Glutamatergic neuron (in vitro differentiated cells): ENCODE data around the gene COG2. TPM values are rescaled to one million over a fixed set of nuclear protein-coding genes. Genes with fewer than 3 reads are reported as not detected.
A peak's percentile ranks its signal among the peaks of the same experiment; 100 is the strongest.

Source experiments
- DNase-seq: peaks from one replicate; pipeline ENCODE4 v3.0.0; 2022
- H3K27ac Mint-ChIP-seq: one replicate; pipeline ENCODE4 v1.8.0; 2020; ENCODE audit warnings: mild to moderate bottlenecking, mixed read lengths, inconsistent platforms; ENCODE audit not compliant: unreplicated experiment
- H3K27me3 Mint-ChIP-seq: one replicate; pipeline ENCODE4 v1.8.0; 2020; ENCODE audit warnings: mild to moderate bottlenecking, moderate library complexity, mixed read lengths, inconsistent platforms; ENCODE audit not compliant: unreplicated experiment
- H3K36me3 Mint-ChIP-seq: one replicate; pipeline ENCODE4 v1.8.0; 2020; ENCODE audit warnings: mild to moderate bottlenecking, mixed read lengths, inconsistent platforms; ENCODE audit not compliant: unreplicated experiment
- H3K4me1 Mint-ChIP-seq: one replicate; pipeline ENCODE4 v1.8.0; 2020; ENCODE audit warnings: mild to moderate bottlenecking, low read depth, mixed read lengths, inconsistent platforms; ENCODE audit not compliant: unreplicated experiment
- H3K4me3 Mint-ChIP-seq: one replicate; pipeline ENCODE4 v1.8.0; 2020; ENCODE audit warnings: mild to moderate bottlenecking, mixed read lengths, inconsistent platforms; ENCODE audit not compliant: unreplicated experiment
- H3K9me3 Mint-ChIP-seq: one replicate; pipeline ENCODE4 v1.8.0; 2020; ENCODE audit warnings: mild to moderate bottlenecking, moderate library complexity, mixed read lengths, inconsistent platforms; ENCODE audit not compliant: unreplicated experiment
- CTCF ChIP-seq: fragments of 200-600 bp; sonication (generic); IDR thresholded peaks from one replicate; pipeline ENCODE4 v1.5.0; 2021; ENCODE audit not compliant: partially characterized antibody, unreplicated experiment
- total RNA-seq: library from RNA; stranded (reverse); fragmentation: NEBNext Ultra II Directional; extraction: Animal tissue kit (Norgen Biotek cat#: 25700); gene quantifications from one replicate; pipeline ENCODE4 v1.2.1, GENCODE V29; 2021; ENCODE audit not compliant: unreplicated experiment

COG2 gene
- total RNA-seq, 1 donor from 2014 or later = 29.0 TPM

- Mint-ChIP-seq H3K27me3 (peaks cover 2% of the 10 kb centered on the region), H3K4me1 (peaks cover 13% of the 10 kb centered on the region), H3K9me3 (peaks cover 3% of the 10 kb centered on the region), H3K36me3 (peaks cover 7% of the 10 kb centered on the region), H3K27ac (peak overlapping the region; percentile 41), H3K4me3 (peak overlapping the region; percentile 44)
- no peak for DNase-seq
- TF ChIP-seq CTCF = no peak
Observed at GRCh38 chr1:230728710-230729392, 86.6 kb downstream of the COG2 start.

- Mint-ChIP-seq H3K4me1 (peaks cover 13% of the 10 kb centered on the region), H3K36me3 (peaks cover 7% of the 10 kb centered on the region)
Observed at GRCh38 chr1:230730977-230731376, 88.7 kb downstream of the COG2 start.

GRCh38 chr1:230735447-230735846 is 93.2 kb downstream of the COG2 start:
- no peak for TF ChIP-seq CTCF
- H3K4me3 Mint-ChIP-seq = no peak overlapping the region
- H3K4me1 Mint-ChIP-seq = no peaks in the 10 kb centered on the region
- peaks cover 11% of the 10 kb centered on the region for H3K36me3 Mint-ChIP-seq
- peaks cover 4% of the 10 kb centered on the region for H3K27me3 Mint-ChIP-seq
- H3K9me3 Mint-ChIP-seq = peaks cover 3% of the 10 kb centered on the region
- no peak for DNase-seq
- no peak overlapping the region for H3K27ac Mint-ChIP-seq

More at GRCh38 chr1:230730977-230731376, 88.7 kb downstream of the COG2 start:
- no peak overlapping the region for H3K27ac Mint-ChIP-seq
- H3K4me3 Mint-ChIP-seq = no peak overlapping the region
- H3K9me3 Mint-ChIP-seq = peaks cover 3% of the 10 kb centered on the region
- H3K27me3 Mint-ChIP-seq = peaks cover 2% of the 10 kb centered on the region
- TF ChIP-seq CTCF = no peak
- no peak for DNase-seq

- H3K4me1 Mint-ChIP-seq = no peaks in the 10 kb centered on the region
- H3K36me3 Mint-ChIP-seq = peaks cover 11% of the 10 kb centered on the region
- peaks cover 3% of the 10 kb centered on the region for H3K9me3 Mint-ChIP-seq
- H3K27me3 Mint-ChIP-seq = peaks cover 4% of the 10 kb centered on the region
- DNase-seq = no peak
- TF ChIP-seq CTCF = no peak
- H3K27ac Mint-ChIP-seq = no peak overlapping the region
- H3K4me3 Mint-ChIP-seq = no peak overlapping the region
Observed at GRCh38 chr1:230737622-230738262, 95.5 kb downstream of the COG2 start.
